Central memory CD8-positive, alpha-beta T cell (primary cell): ENCODE results near the gene BCL2.

Source experiments
- ATAC-seq: fragments of 150-1000 bp; cut with Tn5 transposase; replicated peaks from 2 replicates; pipeline ENCODE4 v1.10.0; 2022; ENCODE audit warnings: mild to moderate bottlenecking, moderate FRiP score, moderate number of reproducible peaks; ENCODE audit not compliant: poor library complexity, severe bottlenecking; ENCODE audit errors: extremely low read depth
- DNase-seq, 2 donors: peaks; one replicate each; pipeline ENCODE4 v3.0.0; 2021; ENCODE audit warnings: low spot score in 2 of 2
- H3K27ac Mint-ChIP-seq: one replicate; pipeline ENCODE4 v1.8.0; 2022; ENCODE audit warnings: low read depth, mild to moderate bottlenecking, moderate library complexity, mixed read lengths
- H3K27me3 Mint-ChIP-seq: one replicate; pipeline ENCODE4 v1.8.0; 2022; ENCODE audit warnings: mixed read lengths
- H3K36me3 Mint-ChIP-seq: one replicate; pipeline ENCODE4 v1.8.0; 2022; ENCODE audit warnings: mild to moderate bottlenecking, moderate library complexity, mixed read lengths; ENCODE audit not compliant: insufficient read depth
- H3K4me1 Mint-ChIP-seq: one replicate; pipeline ENCODE4 v1.8.0; 2022; ENCODE audit warnings: mixed read lengths
- H3K4me3 Mint-ChIP-seq: one replicate; pipeline ENCODE4 v1.8.0; 2022; ENCODE audit warnings: mild to moderate bottlenecking, moderate library complexity, mixed read lengths
- H3K9me3 Mint-ChIP-seq: one replicate; pipeline ENCODE4 v1.8.0; 2022; ENCODE audit warnings: mixed read lengths

The BCL2 gene

GRCh38 chr18:63346031-63346430, 26.5 kb upstream of the BCL2 start:
- no peaks in the 10 kb centered on the region for H3K4me1 Mint-ChIP-seq
- DNase-seq (no peak), ATAC-seq (no peak)
- H3K9me3 Mint-ChIP-seq = no peaks in the 10 kb centered on the region
- no peak overlapping the region for H3K4me3 Mint-ChIP-seq
- no peaks in the 10 kb centered on the region for H3K27me3 Mint-ChIP-seq
- no peak overlapping the region for H3K27ac Mint-ChIP-seq
- peaks cover 40% of the 10 kb centered on the region for H3K36me3 Mint-ChIP-seq

- H3K4me1 Mint-ChIP-seq = no peaks in the 10 kb centered on the region
- H3K27ac Mint-ChIP-seq = no peak overlapping the region
- H3K9me3 Mint-ChIP-seq = no peaks in the 10 kb centered on the region
- no peak overlapping the region for H3K4me3 Mint-ChIP-seq
- peaks cover 41% of the 10 kb centered on the region for H3K36me3 Mint-ChIP-seq
- H3K27me3 Mint-ChIP-seq = no peaks in the 10 kb centered on the region
- DNase-seq = no peak
- no peak for ATAC-seq
Observed at GRCh38 chr18:63344918-63345317, 25.3 kb upstream of the BCL2 start.

GRCh38 chr18:63344263-63344662, 24.7 kb upstream of the BCL2 start:
- Mint-ChIP-seq H3K36me3 (peaks cover 40% of the 10 kb centered on the region), H3K9me3 (no peaks in the 10 kb centered on the region), H3K27ac (no peak overlapping the region), H3K27me3 (no peaks in the 10 kb centered on the region), H3K4me3 (no peak overlapping the region), H3K4me1 (no peaks in the 10 kb centered on the region)
- ATAC-seq = no peak
- no peak for DNase-seq

- Mint-ChIP-seq H3K4me3 (no peak overlapping the region), H3K36me3 (peaks cover 36% of the 10 kb centered on the region), H3K27ac (no peak overlapping the region), H3K27me3 (no peaks in the 10 kb centered on the region), H3K9me3 (no peaks in the 10 kb centered on the region), H3K4me1 (no peaks in the 10 kb centered on the region)
- no peak for ATAC-seq
- DNase-seq = no peak
Observed at GRCh38 chr18:63342206-63342605, 22.6 kb upstream of the BCL2 start.

- Mint-ChIP-seq H3K4me3 (no peak overlapping the region), H3K36me3 (peaks cover 32% of the 10 kb centered on the region), H3K9me3 (no peaks in the 10 kb centered on the region), H3K27me3 (no peaks in the 10 kb centered on the region), H3K27ac (no peak overlapping the region), H3K4me1 (no peaks in the 10 kb centered on the region)
- DNase-seq (no peak), ATAC-seq (peak; percentile 46)
Observed at GRCh38 chr18:63339920-63340484, 20.4 kb upstream of the BCL2 start.

GRCh38 chr18:63336366-63337099, 17.0 kb upstream of the BCL2 start:
- no peak for DNase-seq
- H3K4me3 Mint-ChIP-seq = no peak overlapping the region
- ATAC-seq = no peak
- no peaks in the 10 kb centered on the region for H3K27me3 Mint-ChIP-seq
- peaks cover 19% of the 10 kb centered on the region for H3K36me3 Mint-ChIP-seq
- no peaks in the 10 kb centered on the region for H3K9me3 Mint-ChIP-seq
- no peak overlapping the region for H3K27ac Mint-ChIP-seq
- H3K4me1 Mint-ChIP-seq = no peaks in the 10 kb centered on the region

- ATAC-seq (no peak), DNase-seq (no peak)
- Mint-ChIP-seq H3K36me3 (peaks cover 18% of the 10 kb centered on the region), H3K9me3 (no peaks in the 10 kb centered on the region), H3K4me1 (no peaks in the 10 kb centered on the region), H3K4me3 (no peak overlapping the region), H3K27ac (no peak overlapping the region), H3K27me3 (no peaks in the 10 kb centered on the region)
Observed at GRCh38 chr18:63331105-63331504, 11.5 kb upstream of the BCL2 start.

GRCh38 chr18:63329431-63330145, 10.0 kb upstream of the BCL2 start:
- DNase-seq = no peak
- ATAC-seq = no peak
- H3K27ac Mint-ChIP-seq = no peak overlapping the region
- no peak overlapping the region for H3K4me3 Mint-ChIP-seq
- no peaks in the 10 kb centered on the region for H3K27me3 Mint-ChIP-seq
- no peaks in the 10 kb centered on the region for H3K4me1 Mint-ChIP-seq
- no peaks in the 10 kb centered on the region for H3K9me3 Mint-ChIP-seq
- peaks cover 20% of the 10 kb centered on the region for H3K36me3 Mint-ChIP-seq

- ATAC-seq (no peak), DNase-seq (no peak)
- Mint-ChIP-seq H3K27me3 (no peaks in the 10 kb centered on the region), H3K36me3 (peaks cover 13% of the 10 kb centered on the region), H3K4me1 (peaks cover 18% of the 10 kb centered on the region), H3K9me3 (no peaks in the 10 kb centered on the region), H3K27ac (no peak overlapping the region), H3K4me3 (no peak overlapping the region)
Observed at GRCh38 chr18:63326011-63326410, 6.4 kb upstream of the BCL2 start.

GRCh38 chr18:63325086-63325686, 5.6 kb upstream of the BCL2 start:
- H3K27ac Mint-ChIP-seq = no peak overlapping the region
- no peak for ATAC-seq
- peaks cover 22% of the 10 kb centered on the region for H3K4me1 Mint-ChIP-seq
- no peaks in the 10 kb centered on the region for H3K9me3 Mint-ChIP-seq
- peaks cover 12% of the 10 kb centered on the region for H3K36me3 Mint-ChIP-seq
- no peak for DNase-seq
- H3K4me3 Mint-ChIP-seq = no peak overlapping the region
- H3K27me3 Mint-ChIP-seq = no peaks in the 10 kb centered on the region

GRCh38 chr18:63322908-63323634, 3.5 kb upstream of the BCL2 start:
- no peak for ATAC-seq
- Mint-ChIP-seq H3K4me1 (peaks cover 37% of the 10 kb centered on the region), H3K4me3 (no peak overlapping the region), H3K36me3 (peaks cover 20% of the 10 kb centered on the region), H3K27me3 (no peaks in the 10 kb centered on the region), H3K27ac (no peak overlapping the region), H3K9me3 (no peaks in the 10 kb centered on the region)
- DNase-seq = peak in 1 of 2 donors; percentile 31

- no peak overlapping the region for H3K27ac Mint-ChIP-seq
- no peak for ATAC-seq
Observed at GRCh38 chr18:63322206-63322605, 2.6 kb upstream of the BCL2 start.

More at GRCh38 chr18:63322206-63322605, 2.6 kb upstream of the BCL2 start:
- Mint-ChIP-seq H3K36me3 (peaks cover 23% of the 10 kb centered on the region), H3K4me1 (peaks cover 46% of the 10 kb centered on the region), H3K27me3 (no peaks in the 10 kb centered on the region), H3K9me3 (no peaks in the 10 kb centered on the region), H3K4me3 (no peak overlapping the region)
- DNase-seq = no peak
